ENCODE data around the gene TRIM71. TPM values are rescaled to one million over a fixed set of nuclear protein-coding genes. Genes with fewer than 3 reads are reported as not detected.
A peak's percentile ranks its signal among the peaks of the same experiment; 100 is the strongest.

Gene TRIM71
- total and polyA plus RNA-seq, 2 donors: 0.09 TPM

DNA sequence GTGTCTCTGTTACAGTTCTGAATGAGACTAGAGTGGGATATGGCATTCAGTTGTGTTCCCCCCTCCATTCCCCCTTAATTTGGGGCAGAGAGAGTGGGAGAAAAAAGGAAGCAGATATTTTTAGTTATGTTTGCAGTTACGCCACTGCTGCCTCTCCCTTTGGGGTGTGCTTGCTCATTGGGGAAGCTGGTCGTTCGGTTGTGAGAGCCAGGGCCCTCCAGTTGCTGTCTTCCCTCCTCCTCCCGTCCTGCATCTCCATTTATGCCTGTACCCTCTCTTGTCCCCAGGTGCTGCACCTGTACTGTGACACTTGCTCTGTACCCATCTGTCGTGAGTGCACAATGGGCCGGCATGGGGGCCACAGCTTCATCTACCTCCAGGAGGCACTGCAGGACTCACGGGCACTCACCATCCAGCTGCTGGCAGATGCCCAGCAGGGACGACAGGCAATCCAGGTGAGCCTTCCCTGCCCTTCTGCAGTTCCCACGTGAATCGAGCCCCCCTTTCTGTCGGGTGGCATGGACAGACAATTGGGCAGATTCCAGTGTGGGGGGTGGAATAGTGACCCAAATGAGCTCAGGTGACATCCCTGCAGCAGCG, 55.8 kb downstream of the TRIM71 start:
- DNase-seq (ENCODE audit: low read depth in 6 of 9, low spot score in 9 of 9): no peak
- H3K9me3 ChIP-seq (ENCODE audit: control insufficient read depth in 2 of 2, insufficient read depth in 1 of 2, low read length in 1 of 2): no peaks in the 10 kb centered on the region

DNA sequence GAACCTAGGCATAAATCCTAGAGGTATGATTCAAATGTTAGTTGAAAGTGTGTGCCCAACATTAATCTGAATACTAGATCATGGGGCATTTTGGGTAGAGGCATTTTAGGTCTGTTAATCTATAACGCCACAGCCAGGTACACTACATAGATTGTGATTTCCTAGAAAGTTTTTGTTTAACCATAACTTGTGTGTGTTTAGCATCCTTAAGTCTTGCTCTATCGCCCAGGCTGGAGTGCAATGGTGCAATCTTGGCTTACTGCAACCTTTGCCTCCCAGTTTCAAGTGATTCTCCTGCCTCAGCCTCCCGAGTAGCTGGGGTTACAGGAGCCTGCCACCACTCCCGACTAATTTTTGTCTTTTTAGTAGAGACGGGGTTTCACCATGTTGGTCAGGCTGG, 59.1 kb downstream of the TRIM71 start:
- Histone ChIP-seq H3K4me1 (ENCODE audit: control insufficient read depth in 2 of 2, insufficient read depth in 2 of 2, low read length in 2 of 2) (peaks cover 0 to 3% of the 10 kb centered on the region in 2 donors), H3K9me3 (ENCODE audit: control insufficient read depth in 2 of 2, insufficient read depth in 1 of 2, low read length in 1 of 2) (no peaks in the 10 kb centered on the region), H3K36me3 (ENCODE audit: control insufficient read depth in 2 of 2, insufficient read depth in 2 of 2, low read length in 1 of 2) (no peaks in the 10 kb centered on the region), H3K27me3 (ENCODE audit: control insufficient read depth in 2 of 2, insufficient read depth in 1 of 2, low read length in 1 of 2) (no peaks in the 10 kb centered on the region), H3K27ac (ENCODE audit: low read depth in 1 of 2, low read length in 1 of 2) (no peak overlapping the region), H3K4me3 (ENCODE audit: low read length in 2 of 2) (no peak overlapping the region)
- no peak for DNase-seq (ENCODE audit: low read depth in 6 of 9, low spot score in 9 of 9)
- WGBS: 98% methylated on average over 5 of the region's 5 CpGs

More for the DNA sequence above, 55.8 kb downstream of the TRIM71 start:
- no peaks in the 10 kb centered on the region for H3K36me3 ChIP-seq (ENCODE audit: control insufficient read depth in 2 of 2, insufficient read depth in 2 of 2, low read length in 1 of 2)
- 71% methylated on average over 12 of the region's 12 CpGs for WGBS
- H3K27ac ChIP-seq (ENCODE audit: low read depth in 1 of 2, low read length in 1 of 2): no peak overlapping the region
- H3K27me3 ChIP-seq (ENCODE audit: control insufficient read depth in 2 of 2, insufficient read depth in 1 of 2, low read length in 1 of 2): no peaks in the 10 kb centered on the region
- peaks cover 0 to 3% of the 10 kb centered on the region in 2 donors for H3K4me1 ChIP-seq (ENCODE audit: control insufficient read depth in 2 of 2, insufficient read depth in 2 of 2, low read length in 2 of 2)
- H3K4me3 ChIP-seq (ENCODE audit: low read length in 2 of 2): no peak overlapping the region

GRCh38 chr3:32877598-32877997, 59.8 kb downstream of the TRIM71 start:
- Histone ChIP-seq H3K4me3 (ENCODE audit: low read length in 2 of 2) (no peak overlapping the region), H3K9me3 (ENCODE audit: control insufficient read depth in 2 of 2, insufficient read depth in 1 of 2, low read length in 1 of 2) (no peaks in the 10 kb centered on the region), H3K4me1 (ENCODE audit: control insufficient read depth in 2 of 2, insufficient read depth in 2 of 2, low read length in 2 of 2) (peaks cover 0 to 6% of the 10 kb centered on the region in 2 donors), H3K36me3 (ENCODE audit: control insufficient read depth in 2 of 2, insufficient read depth in 2 of 2, low read length in 1 of 2) (no peaks in the 10 kb centered on the region), H3K27me3 (ENCODE audit: control insufficient read depth in 2 of 2, insufficient read depth in 1 of 2, low read length in 1 of 2) (no peaks in the 10 kb centered on the region), H3K27ac (ENCODE audit: low read depth in 1 of 2, low read length in 1 of 2) (no peak overlapping the region)
- over 99% methylated on average over 2 of the region's 2 CpGs for WGBS
- DNase-seq (ENCODE audit: low read depth in 6 of 9, low spot score in 9 of 9): no peak

DNA sequence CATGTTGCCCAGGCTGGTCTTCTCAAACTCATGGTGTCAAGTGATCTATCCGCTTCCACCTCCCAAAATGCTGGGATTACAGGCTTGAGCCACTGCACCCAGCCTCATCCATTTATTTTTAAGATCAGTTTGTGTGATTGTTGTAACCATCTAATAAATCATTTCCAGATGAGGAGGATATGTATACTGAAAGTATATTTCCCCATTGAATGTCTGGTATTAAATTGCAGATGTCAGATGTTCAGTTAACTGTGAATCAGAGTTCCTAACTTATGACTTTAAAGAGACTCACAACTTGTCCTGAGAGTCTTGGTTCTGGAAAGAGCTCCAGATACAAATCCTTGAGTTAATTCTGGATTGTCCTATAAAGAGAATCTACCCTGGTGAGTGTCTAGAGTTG, 62.4 kb downstream of the TRIM71 start:
- no peaks in the 10 kb centered on the region for H3K9me3 ChIP-seq (ENCODE audit: control insufficient read depth in 2 of 2, insufficient read depth in 1 of 2, low read length in 1 of 2)
- WGBS: 98% methylated on average over 1 of the region's 1 CpG
- H3K4me1 ChIP-seq (ENCODE audit: control insufficient read depth in 2 of 2, insufficient read depth in 2 of 2, low read length in 2 of 2): peaks cover 0 to 3% of the 10 kb centered on the region in 2 donors
- no peak for DNase-seq (ENCODE audit: low read depth in 6 of 9, low spot score in 9 of 9)
- no peak overlapping the region for H3K27ac ChIP-seq (ENCODE audit: low read depth in 1 of 2, low read length in 1 of 2)
- no peaks in the 10 kb centered on the region for H3K27me3 ChIP-seq (ENCODE audit: control insufficient read depth in 2 of 2, insufficient read depth in 1 of 2, low read length in 1 of 2)
- H3K4me3 ChIP-seq (ENCODE audit: low read length in 2 of 2): no peak overlapping the region
- no peaks in the 10 kb centered on the region for H3K36me3 ChIP-seq (ENCODE audit: control insufficient read depth in 2 of 2, insufficient read depth in 2 of 2, low read length in 1 of 2)

DNA sequence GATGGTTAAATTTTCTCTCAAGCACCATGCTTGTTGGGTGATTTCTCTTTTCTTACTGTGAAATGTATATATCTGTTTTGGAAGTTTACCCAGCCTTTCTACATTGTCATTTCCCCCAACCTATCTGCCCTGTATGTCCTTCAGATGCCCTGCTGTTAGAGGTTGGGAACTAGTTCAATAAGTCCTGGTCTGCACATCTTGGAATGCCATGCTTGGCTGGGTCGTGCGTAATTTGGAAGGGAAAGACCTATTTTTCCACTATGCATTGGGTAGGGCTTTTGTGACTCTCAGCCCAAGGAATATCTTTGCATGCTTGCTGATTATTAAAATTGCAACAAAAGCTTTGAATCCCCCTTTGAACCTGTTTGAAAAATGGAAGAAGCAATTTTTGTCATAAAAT, 63.8 kb downstream of the TRIM71 start:
- no peak for DNase-seq (ENCODE audit: low read depth in 6 of 9, low spot score in 9 of 9)
- H3K4me1 ChIP-seq (ENCODE audit: control insufficient read depth in 2 of 2, insufficient read depth in 2 of 2, low read length in 2 of 2): peaks cover 0 to 3% of the 10 kb centered on the region in 2 donors
- no peak overlapping the region for H3K4me3 ChIP-seq (ENCODE audit: low read length in 2 of 2)
- no peaks in the 10 kb centered on the region for H3K36me3 ChIP-seq (ENCODE audit: control insufficient read depth in 2 of 2, insufficient read depth in 2 of 2, low read length in 1 of 2)
- H3K27me3 ChIP-seq (ENCODE audit: control insufficient read depth in 2 of 2, insufficient read depth in 1 of 2, low read length in 1 of 2): no peaks in the 10 kb centered on the region
- WGBS: 98% methylated on average over 2 of the region's 2 CpGs
- H3K27ac ChIP-seq (ENCODE audit: low read depth in 1 of 2, low read length in 1 of 2): no peak overlapping the region
- no peaks in the 10 kb centered on the region for H3K9me3 ChIP-seq (ENCODE audit: control insufficient read depth in 2 of 2, insufficient read depth in 1 of 2, low read length in 1 of 2)

DNA sequence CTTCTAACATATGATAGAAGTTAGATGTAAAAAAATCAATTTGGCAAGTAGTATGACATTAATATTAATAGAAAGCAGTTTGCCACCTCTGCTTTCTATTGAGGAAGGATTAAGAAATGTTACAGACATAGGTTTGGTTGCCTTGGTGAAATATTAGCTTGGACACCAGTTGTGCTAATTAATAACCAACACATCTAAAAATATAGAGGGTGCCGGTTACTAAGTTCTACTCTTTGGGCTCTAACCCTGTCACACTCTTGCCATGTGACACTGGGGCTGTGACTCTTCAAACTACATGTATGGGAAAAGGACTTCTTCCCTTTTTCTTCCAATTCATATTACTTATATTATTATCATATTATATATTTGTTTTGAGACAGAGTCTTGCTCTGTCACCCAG, 64.4 kb downstream of the TRIM71 start:
- H3K4me3 ChIP-seq (ENCODE audit: low read length in 2 of 2): no peak overlapping the region
- H3K27me3 ChIP-seq (ENCODE audit: control insufficient read depth in 2 of 2, insufficient read depth in 1 of 2, low read length in 1 of 2): no peaks in the 10 kb centered on the region
- no peaks in the 10 kb centered on the region for H3K36me3 ChIP-seq (ENCODE audit: control insufficient read depth in 2 of 2, insufficient read depth in 2 of 2, low read length in 1 of 2)
- no peak for DNase-seq (ENCODE audit: low read depth in 6 of 9, low spot score in 9 of 9)
- no peaks in the 10 kb centered on the region for H3K9me3 ChIP-seq (ENCODE audit: control insufficient read depth in 2 of 2, insufficient read depth in 1 of 2, low read length in 1 of 2)
- peaks cover 0 to 3% of the 10 kb centered on the region in 2 donors for H3K4me1 ChIP-seq (ENCODE audit: control insufficient read depth in 2 of 2, insufficient read depth in 2 of 2, low read length in 2 of 2)
- 91% methylated on average over 1 of the region's 1 CpG for WGBS
- no peak overlapping the region for H3K27ac ChIP-seq (ENCODE audit: low read depth in 1 of 2, low read length in 1 of 2)

DNA sequence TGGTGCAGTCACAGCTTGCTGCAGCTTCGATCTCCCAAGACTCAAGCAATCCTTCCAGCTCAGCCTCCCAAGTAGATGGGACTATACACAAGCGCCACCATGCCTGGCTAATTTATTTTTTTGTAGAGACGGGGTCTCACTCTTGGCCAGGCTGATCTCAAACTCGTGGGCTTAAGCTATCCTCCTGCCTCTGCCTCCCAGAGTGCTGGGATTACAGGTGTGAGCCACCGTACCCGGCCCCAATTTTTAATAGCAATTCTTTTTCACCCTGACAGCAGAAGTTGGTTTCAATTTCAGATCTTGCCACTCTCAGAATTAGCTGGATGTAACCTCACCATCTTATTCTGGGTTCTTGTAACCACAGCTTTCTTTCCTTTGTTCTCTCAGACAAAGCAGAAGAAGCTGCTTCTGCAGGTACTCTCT, 64.8 kb downstream of the TRIM71 start:
- Histone ChIP-seq H3K27ac (ENCODE audit: low read depth in 1 of 2, low read length in 1 of 2) (no peak overlapping the region), H3K9me3 (ENCODE audit: control insufficient read depth in 2 of 2, insufficient read depth in 1 of 2, low read length in 1 of 2) (no peaks in the 10 kb centered on the region), H3K36me3 (ENCODE audit: control insufficient read depth in 2 of 2, insufficient read depth in 2 of 2, low read length in 1 of 2) (no peaks in the 10 kb centered on the region), H3K4me1 (ENCODE audit: control insufficient read depth in 2 of 2, insufficient read depth in 2 of 2, low read length in 2 of 2) (peaks cover 0 to 3% of the 10 kb centered on the region in 2 donors), H3K27me3 (ENCODE audit: control insufficient read depth in 2 of 2, insufficient read depth in 1 of 2, low read length in 1 of 2) (no peaks in the 10 kb centered on the region), H3K4me3 (ENCODE audit: low read length in 2 of 2) (no peak overlapping the region)
- 76% methylated on average over 6 of the region's 6 CpGs for WGBS
- peak in 6 of 9 donors; percentile 14 to 63 (median 22) for DNase-seq (ENCODE audit: low read depth in 6 of 9, low spot score in 9 of 9)

GRCh38 chr3:32883817-32884216, 66.0 kb downstream of the TRIM71 start:
- WGBS: 96% methylated on average over 2 of the region's 2 CpGs
- Histone ChIP-seq H3K9me3 (ENCODE audit: control insufficient read depth in 2 of 2, insufficient read depth in 1 of 2, low read length in 1 of 2) (no peaks in the 10 kb centered on the region), H3K36me3 (ENCODE audit: control insufficient read depth in 2 of 2, insufficient read depth in 2 of 2, low read length in 1 of 2) (no peaks in the 10 kb centered on the region), H3K27me3 (ENCODE audit: control insufficient read depth in 2 of 2, insufficient read depth in 1 of 2, low read length in 1 of 2) (no peaks in the 10 kb centered on the region), H3K27ac (ENCODE audit: low read depth in 1 of 2, low read length in 1 of 2) (no peak overlapping the region), H3K4me1 (ENCODE audit: control insufficient read depth in 2 of 2, insufficient read depth in 2 of 2, low read length in 2 of 2) (peaks cover 0 to 3% of the 10 kb centered on the region in 2 donors), H3K4me3 (ENCODE audit: low read length in 2 of 2) (no peak overlapping the region)
- no peak for DNase-seq (ENCODE audit: low read depth in 6 of 9, low spot score in 9 of 9)

GRCh38 chr3:32884591-32884990, 66.8 kb downstream of the TRIM71 start:
- H3K27ac ChIP-seq (ENCODE audit: low read depth in 1 of 2, low read length in 1 of 2): no peak overlapping the region
- DNase-seq (ENCODE audit: low read depth in 6 of 9, low spot score in 9 of 9): no peak
- peaks cover 0 to 3% of the 10 kb centered on the region in 2 donors for H3K4me1 ChIP-seq (ENCODE audit: control insufficient read depth in 2 of 2, insufficient read depth in 2 of 2, low read length in 2 of 2)
- 75% methylated on average over 2 of the region's 2 CpGs for WGBS
- H3K9me3 ChIP-seq (ENCODE audit: control insufficient read depth in 2 of 2, insufficient read depth in 1 of 2, low read length in 1 of 2): no peaks in the 10 kb centered on the region
- H3K27me3 ChIP-seq (ENCODE audit: control insufficient read depth in 2 of 2, insufficient read depth in 1 of 2, low read length in 1 of 2): no peaks in the 10 kb centered on the region
- no peak overlapping the region for H3K4me3 ChIP-seq (ENCODE audit: low read length in 2 of 2)
- H3K36me3 ChIP-seq (ENCODE audit: control insufficient read depth in 2 of 2, insufficient read depth in 2 of 2, low read length in 1 of 2): no peaks in the 10 kb centered on the region

Data from thymus (tissue), 11 donors.